ENCODE results near the gene ARL6. TPM values are rescaled to one million over a fixed set of nuclear protein-coding genes. Genes with fewer than 3 reads are reported as not detected.

The ARL6 gene
- total and polyA plus RNA-seq, 7 donors = 0.69 to 11.1 (median 8.6) TPM

GRCh38 chr3:97736928-97737327, 27.6 kb upstream of the ARL6 start:
- Histone ChIP-seq H3K36me3 (no peaks in the 10 kb centered on the region), H3K9me3 (no peaks in the 10 kb centered on the region), H3K27me3 (no peaks in the 10 kb centered on the region), H3K27ac (no peak overlapping the region), H3K4me3 (no peak overlapping the region), H3K4me1 (no peaks in the 10 kb centered on the region)
- DNase-seq = no peak
- WGBS, 2 donors = 26 to 39% methylated on average over 3 of the region's 3 CpGs
- TF ChIP-seq POLR2AphosphoS5 (IDR thresholded peaks at IDR 0.05) (no peak), EP300 (IDR thresholded peaks at IDR 0.05) (no peak), POLR2A (IDR thresholded peaks at IDR 0.05) (no peak), CTCF (IDR thresholded peaks at IDR 0.05) (no peak)
- intact Hi-C loops (cut with DNase I) = no loop called here

- no peaks in the 10 kb centered on the region for H3K9me3 ChIP-seq
- no peaks in the 10 kb centered on the region for H3K36me3 ChIP-seq
- H3K27me3 ChIP-seq = no peaks in the 10 kb centered on the region
- no peak for DNase-seq
- TF ChIP-seq POLR2AphosphoS5 (IDR thresholded peaks at IDR 0.05) = no peak
- TF ChIP-seq EP300 (IDR thresholded peaks at IDR 0.05) = no peak
- TF ChIP-seq POLR2A (IDR thresholded peaks at IDR 0.05) = no peak
- TF ChIP-seq CTCF (IDR thresholded peaks at IDR 0.05) = no peak
- H3K27ac ChIP-seq = no peak overlapping the region
- no peak overlapping the region for H3K4me3 ChIP-seq
- WGBS, 2 donors = 37 to 56% methylated on average over 1 of the region's 1 CpG
- intact Hi-C loops (cut with DNase I) = no loop called here
- no peaks in the 10 kb centered on the region for H3K4me1 ChIP-seq
These were observed 25.8 kb upstream of the ARL6 start for GRCh38 chr3:97738761-97739160.

- Histone ChIP-seq H3K27me3 (no peaks in the 10 kb centered on the region), H3K4me1 (no peaks in the 10 kb centered on the region), H3K4me3 (no peak overlapping the region), H3K36me3 (no peaks in the 10 kb centered on the region), H3K27ac (no peak overlapping the region), H3K9me3 (no peaks in the 10 kb centered on the region)
- intact Hi-C loops (cut with DNase I) = no loop called here
- TF ChIP-seq POLR2A (IDR thresholded peaks at IDR 0.05) = no peak
- TF ChIP-seq CTCF (IDR thresholded peaks at IDR 0.05) = no peak
- no peak for TF ChIP-seq EP300 (IDR thresholded peaks at IDR 0.05)
- TF ChIP-seq POLR2AphosphoS5 (IDR thresholded peaks at IDR 0.05) = no peak
- 76 to 89% methylated on average over 3 of the region's 3 CpGs for WGBS, 2 donors
- no peak for DNase-seq
These were observed 22.5 kb upstream of the ARL6 start for GRCh38 chr3:97742036-97742435.

GRCh38 chr3:97744289-97744688, 20.3 kb upstream of the ARL6 start:
- Histone ChIP-seq H3K27me3 (no peaks in the 10 kb centered on the region), H3K4me1 (no peaks in the 10 kb centered on the region), H3K9me3 (no peaks in the 10 kb centered on the region), H3K4me3 (no peak overlapping the region), H3K27ac (no peak overlapping the region), H3K36me3 (no peaks in the 10 kb centered on the region)
- no peak for TF ChIP-seq EP300 (IDR thresholded peaks at IDR 0.05)
- no peak for TF ChIP-seq POLR2AphosphoS5 (IDR thresholded peaks at IDR 0.05)
- TF ChIP-seq POLR2A (IDR thresholded peaks at IDR 0.05) = no peak
- no peak for TF ChIP-seq CTCF (IDR thresholded peaks at IDR 0.05)
- intact Hi-C loops (cut with DNase I) = no loop called here
- WGBS, 2 donors = 25 to 56% methylated on average over 3 of the region's 3 CpGs
- DNase-seq = no peak
